ENCODE data around the gene CEMIP. TPM values are rescaled to one million over a fixed set of nuclear protein-coding genes. Genes with fewer than 3 reads are reported as not detected.
"Not testable (repeated sequence)": the region's sequence is repeated elsewhere in the genome, so short reads cannot be mapped to it uniquely, and the experiment has no call there.

CEMIP gene
- total RNA-seq, 1 donor from 2014 or later, result 0.77 TPM

DNA sequence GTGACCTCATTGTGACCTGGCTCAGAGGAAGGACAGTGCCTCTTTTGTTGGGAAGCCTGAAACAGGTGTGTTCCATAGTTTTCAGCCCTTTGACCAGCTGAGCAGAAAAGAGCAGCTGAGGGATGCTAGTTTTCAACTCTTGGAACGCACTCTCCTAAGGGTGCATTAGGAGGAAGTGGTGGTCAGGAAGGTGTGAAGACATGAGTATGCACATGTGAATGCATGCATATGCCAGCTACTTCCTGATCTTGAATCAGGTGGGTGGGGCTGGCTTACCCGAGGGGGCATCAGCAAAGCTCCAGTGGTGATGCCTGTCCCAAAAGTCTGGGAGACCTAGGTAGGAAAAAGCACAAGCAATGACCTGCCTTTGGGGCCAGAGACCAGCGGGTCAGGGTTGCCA lies 23.3 kb upstream of the CEMIP start:
- no peak overlapping the region for H3K27ac Mint-ChIP-seq
- no peaks in the 10 kb centered on the region for H3K9me3 Mint-ChIP-seq (ENCODE audit: low read depth)
- H3K4me3 Mint-ChIP-seq (ENCODE audit: low read depth), result no peak overlapping the region
- H3K4me1 Mint-ChIP-seq (ENCODE audit: low read depth), result peaks cover 9% of the 10 kb centered on the region
- TF ChIP-seq, protein P1, sequence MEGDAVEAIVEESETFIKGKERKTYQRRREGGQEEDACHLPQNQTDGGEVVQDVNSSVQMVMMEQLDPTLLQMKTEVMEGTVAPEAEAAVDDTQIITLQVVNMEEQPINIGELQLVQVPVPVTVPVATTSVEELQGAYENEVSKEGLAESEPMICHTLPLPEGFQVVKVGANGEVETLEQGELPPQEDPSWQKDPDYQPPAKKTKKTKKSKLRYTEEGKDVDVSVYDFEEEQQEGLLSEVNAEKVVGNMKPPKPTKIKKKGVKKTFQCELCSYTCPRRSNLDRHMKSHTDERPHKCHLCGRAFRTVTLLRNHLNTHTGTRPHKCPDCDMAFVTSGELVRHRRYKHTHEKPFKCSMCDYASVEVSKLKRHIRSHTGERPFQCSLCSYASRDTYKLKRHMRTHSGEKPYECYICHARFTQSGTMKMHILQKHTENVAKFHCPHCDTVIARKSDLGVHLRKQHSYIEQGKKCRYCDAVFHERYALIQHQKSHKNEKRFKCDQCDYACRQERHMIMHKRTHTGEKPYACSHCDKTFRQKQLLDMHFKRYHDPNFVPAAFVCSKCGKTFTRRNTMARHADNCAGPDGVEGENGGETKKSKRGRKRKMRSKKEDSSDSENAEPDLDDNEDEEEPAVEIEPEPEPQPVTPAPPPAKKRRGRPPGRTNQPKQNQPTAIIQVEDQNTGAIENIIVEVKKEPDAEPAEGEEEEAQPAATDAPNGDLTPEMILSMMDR (IDR thresholded peaks at IDR 0.05; ENCODE audit: unreplicated experiment), result no peak
- peaks cover 3% of the 10 kb centered on the region for H3K36me3 Mint-ChIP-seq (ENCODE audit: insufficient read depth)
- H3K27me3 Mint-ChIP-seq, result no peaks in the 10 kb centered on the region
- no peak for DNase-seq (ENCODE audit: low spot score, unreplicated experiment)

DNA sequence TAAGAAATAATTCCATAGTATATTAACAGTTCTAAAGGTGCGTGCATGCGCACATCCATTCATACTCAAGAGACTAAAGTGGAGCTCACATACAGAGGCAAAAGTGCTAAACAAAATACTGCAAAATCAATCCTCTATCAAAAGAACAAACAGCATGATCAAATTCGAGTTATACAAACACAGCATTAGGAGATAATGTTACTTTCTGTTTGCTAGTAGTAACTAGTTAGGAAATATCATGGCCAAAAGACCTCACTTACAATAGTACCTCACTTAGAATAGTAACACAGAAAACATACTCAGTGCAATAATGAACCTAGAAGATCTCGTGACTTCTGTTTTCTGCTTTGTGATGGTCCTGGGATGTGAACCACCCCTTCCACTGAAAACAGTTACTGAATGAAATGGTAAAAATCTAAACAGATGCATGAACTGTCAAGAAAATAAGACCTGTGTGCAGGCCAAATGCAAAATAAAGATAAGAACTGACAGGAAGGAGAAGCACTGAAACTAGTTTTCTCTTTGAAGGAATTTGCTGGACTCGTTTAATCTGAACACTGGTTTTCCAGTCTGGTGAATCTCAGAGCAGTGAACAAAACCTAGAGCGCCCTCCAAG lies 20.9 kb upstream of the CEMIP start:
- Mint-ChIP-seq H3K27ac (no peak overlapping the region), H3K4me3 (ENCODE audit: low read depth) (no peak overlapping the region), H3K27me3 (no peaks in the 10 kb centered on the region), H3K36me3 (ENCODE audit: insufficient read depth) (peaks cover 3% of the 10 kb centered on the region), H3K9me3 (ENCODE audit: low read depth) (no peaks in the 10 kb centered on the region), H3K4me1 (ENCODE audit: low read depth) (peaks cover 9% of the 10 kb centered on the region)
- TF ChIP-seq, protein P1 (IDR thresholded peaks at IDR 0.05; ENCODE audit: unreplicated experiment), result no peak
- DNase-seq (ENCODE audit: low spot score, unreplicated experiment), result no peak

DNA sequence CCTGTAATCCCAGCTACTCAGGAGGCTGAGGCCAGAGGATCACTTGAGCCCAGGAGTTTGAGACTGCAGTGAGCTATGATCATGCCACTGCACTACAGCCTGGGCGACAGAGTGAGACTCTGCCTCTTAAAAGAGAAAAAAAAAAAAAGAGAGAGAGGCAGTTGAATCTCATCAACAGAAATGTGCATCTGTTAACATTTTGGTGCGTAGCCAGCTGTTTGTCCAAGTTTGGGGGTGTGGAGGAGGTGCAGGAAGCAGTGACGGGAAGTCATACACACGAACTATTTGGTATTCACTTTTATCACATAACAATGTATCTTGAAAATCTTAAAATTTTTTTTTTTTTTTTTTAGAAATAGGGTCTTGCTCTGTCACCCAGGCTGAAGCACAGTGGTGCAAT lies 18.2 kb upstream of the CEMIP start:
- no peaks in the 10 kb centered on the region for H3K9me3 Mint-ChIP-seq (ENCODE audit: low read depth)
- no peaks in the 10 kb centered on the region for H3K27me3 Mint-ChIP-seq

DNA sequence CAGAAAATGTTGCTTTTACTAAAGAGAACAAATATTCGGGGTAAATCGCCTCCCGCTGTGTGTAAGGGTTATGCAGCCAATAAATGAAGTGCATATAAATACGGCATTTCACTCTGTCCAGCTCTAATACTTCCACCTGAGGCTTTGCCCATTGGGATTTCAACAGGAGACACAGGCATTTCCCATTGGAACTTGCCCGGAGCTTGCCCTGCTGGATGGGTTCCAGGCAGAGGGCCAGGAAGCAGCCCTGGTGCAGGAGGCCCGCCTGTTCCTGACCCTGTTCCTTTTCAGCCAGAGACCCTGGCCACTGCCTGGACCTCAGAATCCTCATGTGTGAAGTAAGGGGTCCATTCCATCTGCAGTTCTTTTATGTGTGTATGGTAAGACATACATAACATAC lies 17.4 kb upstream of the CEMIP start:
- Mint-ChIP-seq H3K36me3 (ENCODE audit: insufficient read depth) (no peaks in the 10 kb centered on the region), H3K27ac (no peak overlapping the region), H3K27me3 (no peaks in the 10 kb centered on the region), H3K4me3 (ENCODE audit: low read depth) (no peak overlapping the region), H3K9me3 (ENCODE audit: low read depth) (no peaks in the 10 kb centered on the region), H3K4me1 (ENCODE audit: low read depth) (peaks cover 13% of the 10 kb centered on the region)
- TF ChIP-seq, protein P1 (IDR thresholded peaks at IDR 0.05; ENCODE audit: unreplicated experiment), result no peak
- no peak for DNase-seq (ENCODE audit: low spot score, unreplicated experiment)

More for the DNA sequence above, 18.2 kb upstream of the CEMIP start:
- no peaks in the 10 kb centered on the region for H3K36me3 Mint-ChIP-seq (ENCODE audit: insufficient read depth)
- DNase-seq (ENCODE audit: low spot score, unreplicated experiment), result no peak
- no peak overlapping the region for H3K27ac Mint-ChIP-seq
- H3K4me1 Mint-ChIP-seq (ENCODE audit: low read depth), result peaks cover 13% of the 10 kb centered on the region
- H3K4me3 Mint-ChIP-seq (ENCODE audit: low read depth), result no peak overlapping the region
- TF ChIP-seq, protein P1 (IDR thresholded peaks at IDR 0.05; ENCODE audit: unreplicated experiment), result no peak

DNA sequence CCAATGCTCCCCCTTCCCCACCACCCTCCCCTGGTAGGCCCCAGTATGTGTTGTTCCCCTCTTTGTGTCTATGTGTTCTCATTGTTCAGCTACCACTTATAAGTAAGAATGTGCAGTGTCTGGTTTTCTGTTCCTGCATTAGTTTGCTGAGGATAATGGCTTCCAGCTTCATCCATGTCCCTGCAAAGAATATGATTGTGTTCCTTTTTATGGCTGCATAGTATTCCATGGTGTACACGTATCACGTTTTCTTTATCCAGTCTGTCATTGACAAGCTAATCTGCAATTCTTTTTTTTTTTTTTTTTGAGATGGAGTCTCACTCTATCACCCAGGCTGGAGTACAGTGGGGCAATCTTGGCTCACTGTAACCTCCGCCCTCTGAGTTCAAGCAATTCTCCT lies 15.9 kb upstream of the CEMIP start:
- H3K36me3 Mint-ChIP-seq (ENCODE audit: insufficient read depth); H3K9me3 Mint-ChIP-seq (ENCODE audit: low read depth); H3K27me3 Mint-ChIP-seq; DNase-seq (ENCODE audit: low spot score, unreplicated experiment); H3K4me1 Mint-ChIP-seq (ENCODE audit: low read depth); H3K27ac Mint-ChIP-seq; H3K4me3 Mint-ChIP-seq (ENCODE audit: low read depth): not testable (repeated sequence)

DNA sequence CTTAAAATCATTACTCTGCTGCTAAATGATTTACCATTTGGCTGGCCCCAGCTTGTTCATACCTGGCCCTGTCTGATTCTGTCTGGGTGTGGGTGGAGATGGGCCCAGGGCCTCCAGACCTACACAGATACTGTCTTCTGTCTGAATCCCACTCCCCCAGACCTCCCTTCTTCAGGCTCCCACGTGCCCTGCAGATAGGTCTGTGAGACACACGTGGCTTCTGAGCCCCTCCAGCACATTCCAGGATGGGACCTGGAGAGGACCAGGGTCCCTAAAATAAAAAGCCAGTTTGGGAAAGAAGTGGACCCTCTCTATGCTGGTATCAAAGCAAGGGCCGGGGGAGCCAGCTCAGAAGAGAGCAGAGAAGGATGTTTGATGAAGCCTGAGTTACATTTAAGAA lies 14.6 kb upstream of the CEMIP start:
- no peak for DNase-seq (ENCODE audit: low spot score, unreplicated experiment)
- H3K27ac Mint-ChIP-seq, result no peak overlapping the region
- no peak overlapping the region for H3K4me3 Mint-ChIP-seq (ENCODE audit: low read depth)
- no peaks in the 10 kb centered on the region for H3K27me3 Mint-ChIP-seq
- TF ChIP-seq, protein P1 (IDR thresholded peaks at IDR 0.05; ENCODE audit: unreplicated experiment), result no peak
- no peaks in the 10 kb centered on the region for H3K9me3 Mint-ChIP-seq (ENCODE audit: low read depth)
- H3K4me1 Mint-ChIP-seq (ENCODE audit: low read depth), result peaks cover 8% of the 10 kb centered on the region
- no peaks in the 10 kb centered on the region for H3K36me3 Mint-ChIP-seq (ENCODE audit: insufficient read depth)

Data from progenitor cell of endocrine pancreas (in vitro differentiated cells).